Retinal pigment epithelial cell (primary cell): ENCODE data around the gene DUXB.

ENCODE experiments used
- DNase-seq: peaks from one replicate; pipeline ENCODE4 v3.0.0-alpha.2; 2010; ENCODE audit warnings: low read depth
- H3K4me3 ChIP-seq: 2 replicates; pipeline ENCODE4 v1.5.1; 2011; ENCODE audit warnings: mild to moderate bottlenecking, low read length, control low read depth, moderate library complexity
- CTCF ChIP-seq: conservative IDR thresholded peaks from 2 replicates; pipeline ENCODE4 v1.5.1; 2011; ENCODE audit warnings: low read depth, low read length, control low read depth, inconsistent platforms

Gene DUXB

GRCh38 chr16:75733305-75734211, 32.3 kb upstream of the DUXB start:
- no peak for TF ChIP-seq CTCF
- H3K4me3 ChIP-seq = no peak overlapping the region
- no peak for DNase-seq

GRCh38 chr16:75732871-75733270, 31.6 kb upstream of the DUXB start:
- DNase-seq = no peak
- no peak for TF ChIP-seq CTCF
- no peak overlapping the region for H3K4me3 ChIP-seq

GRCh38 chr16:75727221-75727620, 26.0 kb upstream of the DUXB start:
- DNase-seq = no peak
- H3K4me3 ChIP-seq = no peak overlapping the region
- TF ChIP-seq CTCF = no peak

GRCh38 chr16:75726390-75726789, 25.1 kb upstream of the DUXB start, which contains the start of gene CPHXL:
TSS of gene CPHXL (minus strand) at chr16:75726490. CDS start at chr16:75726442, 48 bp downstream.
- TF ChIP-seq CTCF = no peak
- DNase-seq = no peak
- no peak within 1 kb of the TSS for H3K4me3 ChIP-seq

- TF ChIP-seq CTCF = no peak
- no peak overlapping the region for H3K4me3 ChIP-seq
- no peak for DNase-seq
Observed at GRCh38 chr16:75718452-75718851, 17.2 kb upstream of the DUXB start.

- no peak for DNase-seq
Observed at GRCh38 chr16:75714661-75715060, 13.4 kb upstream of the DUXB start.

More at GRCh38 chr16:75714661-75715060, 13.4 kb upstream of the DUXB start:
- no peak for TF ChIP-seq CTCF
- no peak overlapping the region for H3K4me3 ChIP-seq
